NCI-H1436 (cell line): ENCODE data around the gene MR1.
A peak's percentile ranks its signal among the peaks of the same experiment; 100 is the strongest.

ENCODE experiments used
- DNase-seq: peaks from one replicate; lab custom pipeline; 2025; lab: John Stamatoyannopoulos, UW

Gene MR1

GRCh38 chr1:181064011-181064623 is 30.3 kb downstream of the MR1 start:
- no peak for DNase-seq

GRCh38 chr1:181064702-181065101 is 30.9 kb downstream of the MR1 start:
- DNase-seq: no peak

- no peak for DNase-seq
Observed at GRCh38 chr1:181073638-181074037, 39.9 kb downstream of the MR1 start.

- DNase-seq: no peak
Observed at GRCh38 chr1:181075766-181076350, 42.1 kb downstream of the MR1 start.

GRCh38 chr1:181076852-181077251 is 43.1 kb downstream of the MR1 start:
- DNase-seq: no peak

GRCh38 chr1:181077576-181078242 is 43.9 kb downstream of the MR1 start:
- peak; percentile 25 for DNase-seq

- DNase-seq: no peak
Observed at GRCh38 chr1:181079382-181079781, 45.6 kb downstream of the MR1 start.

- DNase-seq: no peak
Observed at GRCh38 chr1:181079920-181080319, 46.1 kb downstream of the MR1 start.

GRCh38 chr1:181080556-181080955 is 46.8 kb downstream of the MR1 start:
- no peak for DNase-seq

- DNase-seq: no peak
Observed at GRCh38 chr1:181081395-181081794, 47.6 kb downstream of the MR1 start.

- no peak for DNase-seq
Observed at GRCh38 chr1:181083842-181084605, 50.2 kb downstream of the MR1 start.

- no peak for DNase-seq
Observed at GRCh38 chr1:181084606-181084969, 50.8 kb downstream of the MR1 start.

GRCh38 chr1:181086091-181086490 is 52.3 kb downstream of the MR1 start:
- DNase-seq: no peak

GRCh38 chr1:181086926-181087325 is 53.1 kb downstream of the MR1 start:
- no peak for DNase-seq

GRCh38 chr1:181087400-181087901 is 53.7 kb downstream of the MR1 start:
- no peak for DNase-seq

GRCh38 chr1:181088079-181089016 is 54.6 kb downstream of the MR1 start, which contains the start of gene IER5:
TSS of gene IER5 (plus strand) at chr1:181088700. CDS start at chr1:181088903, 203 bp downstream.
- DNase-seq: peak; percentile 93

GRCh38 chr1:181089017-181089675 is 55.4 kb downstream of the MR1 start:
- DNase-seq: no peak

- no peak for DNase-seq
Observed at GRCh38 chr1:181089676-181090544, 56.1 kb downstream of the MR1 start.

GRCh38 chr1:181090641-181091126 is 56.9 kb downstream of the MR1 start:
- DNase-seq: no peak
